ENCODE measurements around the gene TAF11L2.

DNA sequence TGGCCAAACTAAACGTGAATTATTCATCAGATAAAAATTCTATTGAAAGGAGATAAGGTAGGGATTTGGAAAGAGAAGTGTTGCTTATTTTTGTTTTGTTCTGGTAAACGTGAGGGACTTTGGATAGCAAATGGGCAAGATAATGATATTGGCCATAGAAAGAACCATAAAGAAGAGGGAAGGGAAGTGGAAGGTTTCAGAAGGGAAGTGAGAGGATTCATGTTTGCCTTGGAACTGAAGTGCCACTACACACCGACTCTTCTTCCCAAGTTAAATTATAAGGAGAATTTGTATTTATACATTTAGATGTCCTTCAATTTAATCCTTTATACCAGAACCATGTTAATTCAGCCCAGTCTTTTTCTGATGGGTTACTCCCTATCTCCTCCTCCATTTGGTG is 42.1 kb upstream of the TAF11L2 start:
- TF ChIP-seq CTCF (IDR thresholded peaks at IDR 0.05) (no peak), POLR2A (IDR thresholded peaks at IDR 0.05) (no peak)
